K562 (cell line): ENCODE data around the gene MYLK3.

Experiments
- CAMTA2 ChIP-seq: fragments of 250-450 bp; sonication (Bioruptor Pico); conservative IDR thresholded peaks from 2 replicates; pipeline ENCODE4 v1.5.1; 2022
- JUND ChIP-seq, 2 experiments: IDR thresholded peaks; 2 replicates in 1 of 2; 3 replicates in 1 of 2; pipeline ENCODE4 v1.6.1; 2011; ENCODE audit warnings: borderline replicate concordance in 2 of 2, low read depth in 2 of 2, low read length in 2 of 2, improper control_type of control experiment in 1 of 2, missing biosample characterization in 1 of 2, missing genetic modification characterization in 1 of 2, missing genetic modification reagents in 1 of 2
- SRF ChIP-seq, 2 experiments: fragments of 250-450, 450-650 bp in 1 of 2; sonication (Bioruptor Pico) in 1 of 2; sonication (generic) in 1 of 2; formaldehyde crosslinking; IDR thresholded peaks; 2 replicates each; pipeline versions ENCODE4 v1.5.0 to v1.5.1; 2020 to 2022; ENCODE audit warnings: mild to moderate bottlenecking in 1 of 2, missing genetic modification reagents in 1 of 2
- TF ChIP-seq, protein P1 (sequence below), 2 experiments: fragments of 450-650 bp; IDR thresholded peaks; 2 replicates each; pipeline ENCODE4 v1.6.1; 2016; ENCODE audit warnings: mild to moderate bottlenecking in 2 of 2, borderline replicate concordance in 1 of 2, low read depth in 1 of 2, moderate library complexity in 1 of 2

DNA sequence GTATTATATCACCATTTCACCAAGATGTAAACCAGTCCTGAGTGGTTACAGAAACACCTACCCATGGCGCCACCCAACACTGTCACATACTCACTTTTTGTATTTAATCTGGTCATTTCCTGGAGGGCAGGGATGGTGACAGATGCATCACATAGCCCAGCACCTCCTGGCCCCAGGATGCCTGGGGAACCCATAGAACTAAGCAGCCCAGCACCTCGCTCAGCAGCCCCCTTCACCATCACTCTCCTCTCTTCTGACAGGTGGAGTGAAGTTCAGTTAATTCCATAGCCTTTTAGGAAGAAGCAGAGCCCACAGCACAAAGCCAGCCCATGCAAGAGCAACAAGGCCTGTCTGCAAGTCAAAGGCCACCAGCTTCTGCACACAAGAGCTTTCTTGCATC lies 27.5 kb downstream of the MYLK3 start:
- TF ChIP-seq SRF (CRISPR knock-in tag; IDR thresholded peaks at IDR 0.05) (no peak), JUND (IDR thresholded peaks at IDR 0.05; ENCODE audit: borderline replicate concordance, low read depth, low read length) (no peak), JUND (tag; IDR thresholded peaks at IDR 0.05; ENCODE audit: borderline replicate concordance, low read depth, low read length) (no peak), CAMTA2 (CRISPR knock-in tag) (no peak)
- TF ChIP-seq, protein P1, sequence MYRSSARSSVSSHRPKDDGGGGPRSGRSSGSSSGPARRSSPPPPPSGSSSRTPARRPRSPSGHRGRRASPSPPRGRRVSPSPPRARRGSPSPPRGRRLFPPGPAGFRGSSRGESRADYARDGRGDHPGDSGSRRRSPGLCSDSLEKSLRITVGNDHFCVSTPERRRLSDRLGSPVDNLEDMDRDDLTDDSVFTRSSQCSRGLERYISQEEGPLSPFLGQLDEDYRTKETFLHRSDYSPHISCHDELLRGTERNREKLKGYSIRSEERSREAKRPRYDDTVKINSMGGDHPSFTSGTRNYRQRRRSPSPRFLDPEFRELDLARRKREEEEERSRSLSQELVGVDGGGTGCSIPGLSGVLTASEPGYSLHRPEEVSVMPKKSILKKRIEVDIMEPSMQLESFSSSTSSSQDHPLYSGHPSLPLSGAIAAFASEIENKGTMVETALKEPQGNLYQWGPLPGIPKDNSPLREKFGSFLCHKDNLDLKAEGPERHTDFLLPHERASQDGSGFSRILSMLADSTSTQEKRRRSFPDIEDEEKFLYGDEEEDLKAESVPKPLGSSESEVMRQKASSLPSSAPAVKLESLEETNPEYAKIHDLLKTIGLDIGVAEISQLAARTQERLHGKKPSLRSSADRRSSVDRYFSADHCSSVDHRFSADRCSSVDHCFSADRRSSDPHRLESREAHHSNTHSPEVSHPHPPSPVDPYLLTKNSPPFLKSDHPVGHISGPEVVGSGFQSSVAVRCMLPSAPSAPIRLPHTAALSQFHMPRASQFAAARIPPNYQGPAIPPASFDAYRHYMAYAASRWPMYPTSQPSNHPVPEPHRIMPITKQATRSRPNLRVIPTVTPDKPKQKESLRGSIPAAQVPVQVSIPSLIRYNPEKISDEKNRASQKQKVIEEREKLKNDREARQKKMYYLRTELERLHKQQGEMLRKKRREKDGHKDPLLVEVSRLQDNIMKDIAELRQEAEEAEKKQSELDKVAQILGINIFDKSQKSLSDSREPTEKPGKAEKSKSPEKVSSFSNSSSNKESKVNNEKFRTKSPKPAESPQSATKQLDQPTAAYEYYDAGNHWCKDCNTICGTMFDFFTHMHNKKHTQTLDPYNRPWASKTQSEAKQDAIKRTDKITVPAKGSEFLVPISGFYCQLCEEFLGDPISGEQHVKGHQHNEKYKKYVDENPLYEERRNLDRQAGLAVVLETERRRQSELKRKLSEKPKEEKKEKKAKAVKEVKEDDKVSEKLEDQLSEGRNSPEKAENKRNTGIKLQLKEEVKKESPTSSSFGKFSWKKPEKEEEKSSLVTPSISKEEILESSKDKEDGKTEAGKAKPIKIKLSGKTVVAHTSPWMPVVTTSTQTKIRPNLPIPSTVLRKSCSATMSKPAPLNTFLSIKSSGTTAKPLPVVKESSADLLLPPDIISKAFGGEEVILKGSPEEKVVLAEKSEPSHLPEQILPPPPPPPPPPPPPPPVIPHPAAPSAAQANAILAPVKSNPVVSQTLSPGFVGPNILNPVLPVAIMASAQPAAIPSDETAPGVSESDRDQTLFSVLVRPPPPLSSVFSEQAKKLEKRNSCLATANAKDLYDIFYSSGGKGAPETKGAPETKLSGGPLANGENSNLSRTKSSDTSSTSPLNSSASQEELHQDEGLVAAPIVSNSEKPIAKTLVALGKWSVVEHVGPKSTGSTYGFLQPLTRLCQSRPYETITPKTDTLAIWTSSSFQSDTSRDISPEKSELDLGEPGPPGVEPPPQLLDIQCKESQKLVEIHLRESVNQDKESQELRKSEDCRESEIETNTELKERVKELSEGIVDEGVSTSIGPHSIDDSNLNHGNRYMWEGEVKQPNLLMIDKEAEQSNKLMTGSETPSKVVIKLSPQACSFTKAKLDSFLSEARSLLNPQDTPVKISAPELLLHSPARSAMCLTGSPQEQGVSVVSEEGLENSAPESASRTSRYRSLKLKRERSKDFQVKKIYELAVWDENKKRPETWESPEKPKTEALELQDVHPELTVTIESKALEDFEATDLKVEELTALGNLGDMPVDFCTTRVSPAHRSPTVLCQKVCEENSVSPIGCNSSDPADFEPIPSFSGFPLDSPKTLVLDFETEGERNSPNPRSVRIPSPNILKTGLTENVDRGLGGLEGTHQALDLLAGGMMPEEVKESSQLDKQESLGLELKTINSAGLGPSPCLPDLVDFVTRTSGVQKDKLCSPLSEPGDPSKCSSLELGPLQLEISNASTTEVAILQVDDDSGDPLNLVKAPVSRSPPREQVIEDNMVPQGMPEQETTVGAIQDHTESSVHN (IDR thresholded peaks at IDR 0.05; ENCODE audit: borderline replicate concordance in 1 of 2, low read depth in 1 of 2), result no peak
